ENCODE results near the gene SLC9A7.

The SLC9A7 gene

GRCh38 chrX:46754036-46754435 is 4.9 kb downstream of the SLC9A7 start:
- TF ChIP-seq CTCF (conservative IDR thresholded peaks at IDR 0.05; ENCODE audit: low read depth, low read length) = no peak
- no peak for DNase-seq (ENCODE audit: low read depth)
- H3K4me3 ChIP-seq (ENCODE audit: low read depth, low read length) = no peak overlapping the region

GRCh38 chrX:46750889-46751288 is 8.0 kb downstream of the SLC9A7 start:
- no peak for DNase-seq (ENCODE audit: low read depth)
- H3K4me3 ChIP-seq (ENCODE audit: low read depth, low read length) = no peak overlapping the region
- no peak for TF ChIP-seq CTCF (conservative IDR thresholded peaks at IDR 0.05; ENCODE audit: low read depth, low read length)

GRCh38 chrX:46744009-46744408 is 14.9 kb downstream of the SLC9A7 start:
- no peak overlapping the region for H3K4me3 ChIP-seq (ENCODE audit: low read depth, low read length)
- DNase-seq (ENCODE audit: low read depth) = no peak
- no peak for TF ChIP-seq CTCF (conservative IDR thresholded peaks at IDR 0.05; ENCODE audit: low read depth, low read length)

GRCh38 chrX:46743046-46743445 is 15.9 kb downstream of the SLC9A7 start:
- no peak for DNase-seq (ENCODE audit: low read depth)
- no peak for TF ChIP-seq CTCF (conservative IDR thresholded peaks at IDR 0.05; ENCODE audit: low read depth, low read length)
- no peak overlapping the region for H3K4me3 ChIP-seq (ENCODE audit: low read depth, low read length)

GRCh38 chrX:46739736-46740135 is 19.2 kb downstream of the SLC9A7 start:
- no peak overlapping the region for H3K4me3 ChIP-seq (ENCODE audit: low read depth, low read length)
- TF ChIP-seq CTCF (conservative IDR thresholded peaks at IDR 0.05; ENCODE audit: low read depth, low read length) = no peak
- no peak for DNase-seq (ENCODE audit: low read depth)

GRCh38 chrX:46737462-46737861 is 21.5 kb downstream of the SLC9A7 start:
- TF ChIP-seq CTCF (conservative IDR thresholded peaks at IDR 0.05; ENCODE audit: low read depth, low read length) = no peak
- peak; percentile 77 for DNase-seq (ENCODE audit: low read depth)

GRCh38 chrX:46737041-46737440 is 21.9 kb downstream of the SLC9A7 start:
- DNase-seq (ENCODE audit: low read depth) = no peak
- TF ChIP-seq CTCF (conservative IDR thresholded peaks at IDR 0.05; ENCODE audit: low read depth, low read length) = no peak
- no peak overlapping the region for H3K4me3 ChIP-seq (ENCODE audit: low read depth, low read length)

More at GRCh38 chrX:46737462-46737861, 21.5 kb downstream of the SLC9A7 start:
- no peak overlapping the region for H3K4me3 ChIP-seq (ENCODE audit: low read depth, low read length)

Data from choroid plexus epithelial cell (primary cell).